Right lung (tissue), 10 donors: ENCODE results near the gene CCDC179. TPM values are rescaled to one million over a fixed set of nuclear protein-coding genes. Genes with fewer than 3 reads are reported as not detected.

Experiments
- DNase-seq, 2 donors: peaks; one replicate each; pipeline ENCODE4 v3.0.0-alpha.2; 2013
- long read RNA-seq, 8 donors: transcript quantifications; one replicate each; lab custom pipeline, GENCODE V29; 2026
- polyA plus RNA-seq, 5 donors: library from polyadenylated mRNA; unstranded; fragments of 120-200 nt; gene quantifications; one replicate each; pipeline versions ENCODE4 v1.2.1 to v1.2.3, GENCODE V29; 2013; ENCODE audit warnings: inconsistent platforms in 1 of 5, low replicate concordance in 1 of 5; ENCODE audit not compliant: insufficient read length in 5 of 5, insufficient read depth in 1 of 5

The CCDC179 gene
- polyA plus RNA-seq: not detected
- long read RNA-seq, donor 1: 0 reads
- long read RNA-seq, donor 2: 0 reads
- long read RNA-seq, donor 3: 0 reads
- long read RNA-seq, donor 4: 0 reads
- long read RNA-seq, donor 5: 0 reads
- long read RNA-seq, donor 6: 0 reads
- long read RNA-seq, donor 7: 0 reads
- long read RNA-seq, donor 8: 0 reads

- DNase-seq: no peak
These were observed at the start of gene CCDC179 for GRCh38 chr11:22860241-22860640. CCDC179 (minus strand) TSS chr11:22860474; CDS start chr11:22860421, 53 bp downstream.

- DNase-seq: no peak
These were observed 43.5 kb upstream of the CCDC179 start for GRCh38 chr11:22903782-22904181.

GRCh38 chr11:22901603-22902002 is 41.3 kb upstream of the CCDC179 start:
- DNase-seq: no peak

- no peak for DNase-seq
These were observed 40.7 kb upstream of the CCDC179 start for GRCh38 chr11:22900764-22901486.

- no peak for DNase-seq
These were observed 37.8 kb upstream of the CCDC179 start for GRCh38 chr11:22898036-22898435.

- no peak for DNase-seq
These were observed 30.0 kb upstream of the CCDC179 start for GRCh38 chr11:22890227-22890626.

GRCh38 chr11:22884217-22884616 is 23.9 kb upstream of the CCDC179 start:
- no peak for DNase-seq

- DNase-seq: no peak
These were observed 19.4 kb upstream of the CCDC179 start for GRCh38 chr11:22879630-22880029.

- DNase-seq: no peak
These were observed 18.3 kb upstream of the CCDC179 start for GRCh38 chr11:22878604-22879003.

GRCh38 chr11:22878039-22878438 is 17.8 kb upstream of the CCDC179 start:
- DNase-seq: no peak

GRCh38 chr11:22875869-22876473 is 15.7 kb upstream of the CCDC179 start:
- peak; percentile 78 to 80 for DNase-seq

GRCh38 chr11:22869325-22869724 is 9.1 kb upstream of the CCDC179 start:
- no peak for DNase-seq

GRCh38 chr11:22859756-22860155 is 518 bp downstream of the CCDC179 start:
- no peak for DNase-seq

GRCh38 chr11:22851477-22851876 is 8.8 kb downstream of the CCDC179 start:
- DNase-seq: no peak

GRCh38 chr11:22846726-22847125 is 13.5 kb downstream of the CCDC179 start:
- DNase-seq: no peak

GRCh38 chr11:22832315-22833015 is 27.8 kb downstream of the CCDC179 start:
- DNase-seq: no peak

- no peak for DNase-seq
These were observed 30.2 kb downstream of the CCDC179 start for GRCh38 chr11:22830082-22830414.

- peak; percentile 84 to 87 for DNase-seq
These were observed 30.8 kb downstream of the CCDC179 start, which contains the start of gene SVIP for GRCh38 chr11:22829231-22830081. SVIP (minus strand) TSS chr11:22829801; CDS start chr11:22829748, 53 bp downstream.

GRCh38 chr11:22828373-22828772 is 31.9 kb downstream of the CCDC179 start:
- DNase-seq: no peak

- no peak for DNase-seq
These were observed 38.1 kb downstream of the CCDC179 start for GRCh38 chr11:22822203-22822602.

GRCh38 chr11:22809893-22810292 is 50.4 kb downstream of the CCDC179 start:
- no peak for DNase-seq
